Fibroblast of villous mesenchyme (primary cell): ENCODE data around the gene FLNB. TPM values are rescaled to one million over a fixed set of nuclear protein-coding genes. Genes with fewer than 3 reads are reported as not detected.

Source experiments
- DNase-seq: peaks from one replicate; pipeline ENCODE4 v3.0.0-alpha.2; 2010; ENCODE audit warnings: low read depth
- H3K4me3 ChIP-seq: 2 replicates; pipeline ENCODE4 v1.5.1; 2011; ENCODE audit warnings: low read depth, mild to moderate bottlenecking, low read length
- total RNA-seq: library from RNA; depleted of rRNA; stranded (reverse); fragments of >200 nt; gene quantifications from 2 replicates; pipeline ENCODE4 v1.2.3, GENCODE V29; 2012
- TF ChIP-seq, protein P1 (sequence below): IDR thresholded peaks from 2 replicates; pipeline ENCODE4 v1.5.1; 2012; ENCODE audit warnings: low read depth, mild to moderate bottlenecking, low read length; ENCODE audit not compliant: insufficient read depth

FLNB gene
- total RNA-seq, 1 donor = 325 TPM

DNA sequence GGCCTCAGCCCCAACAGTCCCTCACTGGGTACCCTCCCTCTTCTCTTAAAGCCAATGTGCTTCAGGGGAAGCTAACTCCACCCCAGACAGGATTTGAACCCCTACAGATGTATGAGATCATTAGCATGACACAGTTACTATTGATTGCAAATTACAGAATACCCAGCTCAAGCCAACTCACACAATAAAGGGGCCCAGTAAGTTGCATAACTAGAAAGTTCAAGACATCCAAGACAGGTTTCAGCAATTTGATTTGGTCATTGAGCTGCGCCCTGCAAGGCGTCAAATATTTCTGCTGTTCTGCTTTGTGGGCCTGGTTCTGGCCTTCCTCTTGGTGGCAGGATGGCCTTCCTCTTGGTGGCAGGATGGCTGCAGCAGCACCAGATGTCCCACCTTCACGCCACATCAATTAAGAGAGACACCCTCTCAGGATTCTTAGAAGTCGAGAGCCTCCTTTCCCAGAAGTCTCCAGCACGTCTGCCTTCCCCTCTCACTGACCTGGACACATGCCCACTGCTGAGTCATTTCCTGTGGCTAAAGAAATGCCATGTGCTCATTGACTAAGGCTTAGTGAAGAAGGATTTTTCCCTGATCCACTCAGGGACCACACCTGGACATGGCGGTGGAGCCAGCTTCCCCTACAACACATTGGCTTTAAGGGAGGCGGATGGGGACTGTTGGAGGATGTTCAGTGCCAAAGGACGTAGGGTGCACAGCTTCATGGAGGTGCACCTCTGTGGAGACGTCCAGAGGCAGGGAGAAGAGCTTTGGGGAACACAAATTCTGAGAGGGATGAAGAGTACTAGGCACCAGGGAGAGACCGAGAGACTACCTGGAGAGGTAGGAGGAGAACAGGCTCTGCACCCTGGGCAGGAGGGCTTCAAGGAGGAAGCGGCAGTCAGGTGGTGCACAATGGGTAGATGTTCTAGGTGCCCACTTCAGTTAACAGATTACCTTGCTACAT, 153.5 kb downstream of the FLNB start:
- DNase-seq = peak; percentile 96
- TF ChIP-seq, protein P1, sequence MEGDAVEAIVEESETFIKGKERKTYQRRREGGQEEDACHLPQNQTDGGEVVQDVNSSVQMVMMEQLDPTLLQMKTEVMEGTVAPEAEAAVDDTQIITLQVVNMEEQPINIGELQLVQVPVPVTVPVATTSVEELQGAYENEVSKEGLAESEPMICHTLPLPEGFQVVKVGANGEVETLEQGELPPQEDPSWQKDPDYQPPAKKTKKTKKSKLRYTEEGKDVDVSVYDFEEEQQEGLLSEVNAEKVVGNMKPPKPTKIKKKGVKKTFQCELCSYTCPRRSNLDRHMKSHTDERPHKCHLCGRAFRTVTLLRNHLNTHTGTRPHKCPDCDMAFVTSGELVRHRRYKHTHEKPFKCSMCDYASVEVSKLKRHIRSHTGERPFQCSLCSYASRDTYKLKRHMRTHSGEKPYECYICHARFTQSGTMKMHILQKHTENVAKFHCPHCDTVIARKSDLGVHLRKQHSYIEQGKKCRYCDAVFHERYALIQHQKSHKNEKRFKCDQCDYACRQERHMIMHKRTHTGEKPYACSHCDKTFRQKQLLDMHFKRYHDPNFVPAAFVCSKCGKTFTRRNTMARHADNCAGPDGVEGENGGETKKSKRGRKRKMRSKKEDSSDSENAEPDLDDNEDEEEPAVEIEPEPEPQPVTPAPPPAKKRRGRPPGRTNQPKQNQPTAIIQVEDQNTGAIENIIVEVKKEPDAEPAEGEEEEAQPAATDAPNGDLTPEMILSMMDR = no peak
- no peak overlapping the region for H3K4me3 ChIP-seq

DNA sequence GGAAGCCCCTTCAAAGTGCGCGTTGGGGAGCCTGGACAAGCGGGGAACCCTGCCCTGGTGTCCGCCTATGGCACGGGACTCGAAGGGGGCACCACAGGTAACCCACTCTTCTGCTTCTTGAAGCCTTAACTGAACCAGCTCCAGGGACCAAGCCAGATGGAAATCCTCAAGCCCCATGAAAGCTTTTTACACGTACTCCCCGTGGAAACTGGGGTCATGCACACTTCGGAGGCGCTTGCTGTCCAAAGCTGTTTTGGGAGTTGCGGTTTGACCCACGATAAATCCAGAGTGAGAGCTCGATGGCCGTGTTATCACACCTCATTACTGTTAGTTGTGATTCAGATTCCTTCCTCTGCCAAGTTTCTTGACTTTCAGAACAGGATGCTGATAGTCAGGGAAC, 155.0 kb downstream of the FLNB start:
- no peak overlapping the region for H3K4me3 ChIP-seq
- TF ChIP-seq, protein P1 = no peak
- peak; percentile 65 for DNase-seq

DNA sequence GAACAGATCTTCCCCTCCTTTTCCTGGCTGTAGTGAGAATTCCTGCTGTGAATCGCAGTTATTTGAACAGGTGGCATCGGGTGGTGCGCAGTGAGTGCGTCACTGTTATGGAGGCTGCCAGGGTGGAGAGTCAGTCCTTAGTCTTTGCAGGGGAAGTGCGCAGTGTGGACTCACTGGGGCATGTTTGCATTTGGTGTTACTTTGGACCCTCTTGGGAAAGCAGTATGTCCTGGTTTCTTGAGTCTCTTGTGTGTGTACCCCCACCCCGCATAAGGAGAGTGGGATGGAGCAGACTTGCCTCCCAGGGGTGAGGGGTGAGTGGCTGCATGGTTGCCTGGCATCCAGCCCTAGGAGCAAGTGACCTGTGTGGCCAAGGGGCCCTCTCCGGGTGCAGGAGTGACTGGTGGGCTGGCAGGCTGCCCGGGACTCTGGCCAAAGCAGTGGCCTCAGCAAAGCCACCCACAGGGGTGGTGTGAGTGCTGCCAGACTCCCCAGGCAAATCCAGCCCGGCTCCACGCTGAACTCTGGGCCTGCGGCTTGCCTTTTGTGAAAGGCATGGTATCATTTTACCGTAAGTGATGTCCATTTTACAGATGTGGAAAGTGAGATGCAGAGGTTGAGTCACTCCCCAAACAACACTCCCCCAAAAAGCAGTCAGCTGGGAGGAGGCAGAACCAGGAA, 156.1 kb downstream of the FLNB start:
- peak; percentile 27 for DNase-seq
- TF ChIP-seq, protein P1 = no peak
- H3K4me3 ChIP-seq = no peak overlapping the region

DNA sequence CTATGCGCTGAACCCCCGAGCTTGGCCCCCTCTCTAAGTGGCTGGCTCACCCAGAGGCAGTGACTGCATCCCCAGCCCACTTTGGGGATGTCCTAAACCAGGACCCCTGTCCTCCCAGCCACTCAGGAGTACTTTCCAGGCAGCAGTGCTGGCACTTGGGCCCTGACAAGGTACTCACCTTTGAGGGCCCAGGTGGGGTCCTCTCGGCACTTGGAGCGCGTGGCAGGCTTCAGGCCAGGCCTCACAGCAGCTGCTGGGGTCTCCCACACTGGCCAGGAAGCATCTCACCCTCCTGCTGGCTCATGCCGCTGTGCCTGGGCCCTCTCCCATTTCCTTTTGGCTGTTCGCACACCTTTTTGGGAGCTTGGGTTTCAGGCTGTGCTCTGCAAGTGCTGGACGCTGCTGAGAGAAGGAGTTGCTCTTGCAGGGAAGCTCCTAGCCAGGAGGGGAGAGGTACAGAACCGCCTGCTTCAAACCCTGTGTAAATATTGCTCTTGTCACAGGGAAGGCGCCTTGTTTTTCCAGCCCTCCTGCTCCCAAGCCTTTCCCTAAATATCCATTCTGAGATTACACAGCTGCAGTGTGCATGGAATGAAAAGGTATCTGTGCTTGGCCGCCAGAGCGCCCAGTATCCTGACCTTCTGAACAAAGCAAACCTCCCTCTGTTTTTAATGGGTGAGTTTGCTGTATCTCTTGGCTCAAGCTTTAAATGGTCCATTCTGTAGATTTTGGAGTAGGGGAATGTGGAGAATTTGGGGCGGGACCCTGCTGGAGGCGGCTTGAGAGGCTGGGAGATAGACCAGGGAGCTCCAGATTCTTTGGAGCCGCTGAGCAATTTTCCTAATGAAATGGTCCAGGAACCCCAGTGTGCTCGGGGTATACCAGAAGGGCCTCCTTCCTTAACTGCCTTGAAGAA, 156.9 kb downstream of the FLNB start:
- TF ChIP-seq, protein P1 = no peak
- H3K4me3 ChIP-seq = no peak overlapping the region
- peak; percentile 24 for DNase-seq

DNA sequence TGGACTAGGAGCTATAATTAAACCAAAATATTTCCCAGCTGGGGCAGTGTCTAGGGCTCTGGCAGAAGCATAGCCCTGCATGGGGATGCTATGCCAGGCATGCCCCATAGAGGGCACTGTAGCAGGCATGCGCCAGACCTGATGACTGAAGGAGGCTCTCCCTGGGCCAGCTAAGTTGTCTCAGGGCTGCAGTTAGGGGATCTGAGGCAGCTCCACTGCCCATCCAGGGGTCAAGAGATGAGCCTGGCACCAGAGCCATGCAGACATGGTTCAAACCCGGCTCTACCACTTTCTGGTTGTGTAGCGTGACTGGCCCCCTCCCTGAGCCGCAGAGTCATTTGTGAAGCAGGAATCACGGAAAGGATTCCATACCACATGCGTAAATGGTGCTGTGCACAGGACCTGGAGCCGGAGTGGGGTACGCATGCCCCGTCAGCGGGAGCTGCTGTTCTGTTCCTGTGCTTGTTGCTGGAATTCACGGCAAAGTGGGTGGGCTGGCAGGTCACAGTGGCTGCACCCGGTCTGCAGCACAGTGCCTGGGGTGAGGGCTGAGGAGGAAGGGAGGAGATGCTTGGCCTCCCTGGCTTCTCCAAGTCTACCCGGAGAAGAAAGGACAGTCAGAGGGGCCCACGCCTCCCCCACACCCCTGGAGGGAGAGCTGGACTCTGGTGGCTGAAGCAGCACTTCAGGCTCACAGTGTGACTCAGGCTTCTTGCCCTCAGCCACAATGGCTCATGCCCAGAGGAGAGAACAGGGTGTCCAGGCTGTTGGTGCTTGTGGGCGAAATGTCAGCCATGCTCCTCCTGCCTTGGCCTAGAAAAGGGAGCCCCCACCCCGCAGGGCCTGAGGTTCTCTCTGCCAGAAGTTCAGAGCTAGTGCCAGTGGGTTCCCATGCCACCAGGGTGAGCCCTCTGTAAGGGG, 159.5 kb downstream of the FLNB start:
- TF ChIP-seq, protein P1 = peak; percentile 95
- DNase-seq = peak; percentile 54
- no peak overlapping the region for H3K4me3 ChIP-seq

DNA sequence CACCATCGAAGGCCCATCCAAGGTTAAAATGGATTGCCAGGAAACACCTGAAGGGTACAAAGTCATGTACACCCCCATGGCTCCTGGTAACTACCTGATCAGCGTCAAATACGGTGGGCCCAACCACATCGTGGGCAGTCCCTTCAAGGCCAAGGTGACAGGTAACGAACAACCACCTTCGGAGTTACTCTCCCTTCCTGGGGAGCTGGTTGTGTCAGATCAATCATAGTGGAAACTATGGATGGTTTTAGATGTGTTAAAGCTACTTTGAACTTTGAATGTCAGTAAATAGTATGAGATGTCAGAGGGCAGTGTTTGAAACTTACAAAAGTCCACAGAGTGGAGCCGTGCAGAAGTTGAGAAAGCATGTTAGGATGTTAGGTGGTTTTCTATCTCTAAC, 160.3 kb downstream of the FLNB start:
- H3K4me3 ChIP-seq = no peak overlapping the region
- TF ChIP-seq, protein P1 = no peak
- DNase-seq = no peak
